AG10803 (cell line): ENCODE data around the gene PACSIN1.

Experiments
- DNase-seq: peaks from one replicate; pipeline ENCODE4 v3.0.0; 2010; ENCODE audit warnings: low read depth
- H3K4me3 ChIP-seq: 2 replicates; pipeline ENCODE4 v1.5.1; 2011; ENCODE audit warnings: mild to moderate bottlenecking, low read length, control low read depth
- TF ChIP-seq, protein P1 (sequence below): conservative IDR thresholded peaks from 2 replicates; pipeline ENCODE4 v1.5.1; 2011; ENCODE audit warnings: mild to moderate bottlenecking, low read length, control low read depth, inconsistent platforms

PACSIN1 gene

DNA sequence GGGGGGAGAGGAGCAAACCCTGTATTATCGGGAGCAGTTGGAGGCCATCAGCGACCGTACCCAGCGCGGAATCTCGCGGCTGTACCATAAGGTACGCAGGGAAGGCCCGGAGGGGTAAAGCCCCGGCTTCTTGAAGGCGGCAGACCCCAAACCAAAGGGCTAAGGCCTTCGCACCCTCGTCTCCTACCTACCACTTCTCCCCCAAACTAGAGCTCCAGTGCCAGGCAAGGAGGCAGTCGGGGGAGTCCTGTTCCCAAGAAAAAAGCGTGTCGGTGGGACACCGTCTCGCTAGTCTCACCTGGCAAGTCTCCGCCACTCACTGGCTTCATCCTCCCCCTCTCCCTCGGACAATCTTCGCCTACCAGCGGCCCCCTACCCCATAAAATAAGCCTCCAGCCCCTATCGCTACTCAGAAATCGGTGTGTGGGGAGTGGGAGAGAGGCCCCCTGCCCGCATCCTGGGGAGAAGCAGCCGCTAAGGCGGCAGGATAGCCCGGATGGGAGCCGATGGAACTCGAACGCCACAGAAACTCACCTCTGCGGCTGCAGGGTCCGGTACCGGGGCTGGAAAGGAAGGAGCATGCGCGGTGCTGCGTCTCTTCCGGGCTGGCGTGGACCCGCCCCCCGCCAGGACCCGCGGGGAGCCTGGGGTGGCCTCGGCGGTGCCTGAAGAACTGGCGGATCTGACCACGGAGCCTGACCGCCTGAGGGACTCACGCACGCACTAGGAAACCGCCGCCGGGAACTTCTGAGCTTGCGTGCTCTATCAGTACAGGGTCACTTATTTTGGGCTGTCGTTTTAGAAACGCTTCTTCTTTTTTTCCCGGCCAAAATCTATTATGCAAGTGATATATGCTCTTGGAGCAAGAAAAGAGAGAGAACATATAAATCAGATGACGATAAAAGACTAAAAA lies 40.1 kb upstream of the PACSIN1 start, which contains the start of gene RPS10:
Gene RPS10 (minus strand): TSS at position 572 of the 913 bp plus-strand sequence. CDS start 848 bp downstream, outside the sequence.
- TF ChIP-seq, protein P1, sequence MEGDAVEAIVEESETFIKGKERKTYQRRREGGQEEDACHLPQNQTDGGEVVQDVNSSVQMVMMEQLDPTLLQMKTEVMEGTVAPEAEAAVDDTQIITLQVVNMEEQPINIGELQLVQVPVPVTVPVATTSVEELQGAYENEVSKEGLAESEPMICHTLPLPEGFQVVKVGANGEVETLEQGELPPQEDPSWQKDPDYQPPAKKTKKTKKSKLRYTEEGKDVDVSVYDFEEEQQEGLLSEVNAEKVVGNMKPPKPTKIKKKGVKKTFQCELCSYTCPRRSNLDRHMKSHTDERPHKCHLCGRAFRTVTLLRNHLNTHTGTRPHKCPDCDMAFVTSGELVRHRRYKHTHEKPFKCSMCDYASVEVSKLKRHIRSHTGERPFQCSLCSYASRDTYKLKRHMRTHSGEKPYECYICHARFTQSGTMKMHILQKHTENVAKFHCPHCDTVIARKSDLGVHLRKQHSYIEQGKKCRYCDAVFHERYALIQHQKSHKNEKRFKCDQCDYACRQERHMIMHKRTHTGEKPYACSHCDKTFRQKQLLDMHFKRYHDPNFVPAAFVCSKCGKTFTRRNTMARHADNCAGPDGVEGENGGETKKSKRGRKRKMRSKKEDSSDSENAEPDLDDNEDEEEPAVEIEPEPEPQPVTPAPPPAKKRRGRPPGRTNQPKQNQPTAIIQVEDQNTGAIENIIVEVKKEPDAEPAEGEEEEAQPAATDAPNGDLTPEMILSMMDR: no peak
- DNase-seq: peak; percentile 90
- peak within 1 kb of the TSS; percentile 99 for H3K4me3 ChIP-seq

DNA sequence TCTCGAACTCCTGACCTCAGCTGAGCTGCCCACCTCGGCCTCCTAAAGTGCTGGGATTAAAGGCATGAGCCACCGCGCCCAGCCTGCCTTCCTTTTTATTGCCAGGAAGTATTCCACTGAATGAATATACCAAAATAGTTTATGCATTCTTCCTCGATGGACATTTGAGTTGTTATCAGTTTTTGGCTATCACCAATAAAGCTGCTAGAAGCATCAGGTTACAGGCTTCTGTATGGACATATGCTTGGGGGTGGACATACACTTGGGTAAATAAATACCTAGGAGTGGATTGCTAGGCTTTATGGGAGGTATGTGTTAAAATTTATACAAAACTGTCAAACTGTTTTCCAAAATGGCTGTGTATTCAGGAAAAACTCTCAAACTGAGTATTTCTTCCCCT lies 30.0 kb upstream of the PACSIN1 start:
- TF ChIP-seq, protein P1: no peak
- DNase-seq: no peak
- no peak overlapping the region for H3K4me3 ChIP-seq

DNA sequence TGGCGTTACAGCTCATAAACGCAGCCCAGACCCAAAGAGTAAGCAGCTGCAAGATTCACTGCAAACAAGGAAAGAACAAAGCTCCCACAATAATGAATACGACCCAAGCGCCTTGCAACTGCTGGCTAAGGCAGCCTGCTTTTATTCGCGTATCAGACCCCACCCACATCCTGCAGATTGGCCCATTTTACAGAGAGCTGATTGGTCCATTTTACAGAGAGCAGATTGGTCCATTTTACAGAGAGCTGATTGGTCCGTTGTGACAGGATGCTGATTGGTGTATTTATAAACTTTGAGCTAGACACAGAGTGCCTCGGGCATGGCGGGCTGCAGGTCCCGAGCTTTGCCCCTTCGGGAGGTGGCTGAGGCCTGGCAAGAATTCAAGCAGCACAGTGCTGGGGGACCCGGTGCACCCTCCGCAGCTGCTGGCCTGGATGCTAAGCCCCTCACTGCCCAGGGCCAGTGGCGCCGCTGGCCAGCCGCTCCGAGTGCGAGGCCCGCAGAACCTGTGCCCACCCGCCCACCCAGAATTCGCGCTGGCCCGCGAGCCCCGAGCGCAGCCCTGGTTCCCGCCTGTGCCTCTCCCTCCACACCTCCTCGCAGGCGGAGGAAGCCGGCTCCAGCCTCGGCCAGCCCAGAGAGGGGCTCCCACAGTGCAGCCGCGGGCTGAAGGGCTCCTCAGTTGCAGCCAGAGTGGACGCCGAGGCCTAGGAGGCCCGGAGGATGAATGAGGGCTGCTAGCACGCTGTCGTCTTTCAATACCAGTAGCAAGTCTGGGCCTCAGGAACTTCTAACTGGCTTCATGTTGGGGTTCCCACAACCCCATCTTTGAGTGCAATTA lies 28.9 kb upstream of the PACSIN1 start:
- TF ChIP-seq, protein P1: no peak
- no peak for DNase-seq

DNA sequence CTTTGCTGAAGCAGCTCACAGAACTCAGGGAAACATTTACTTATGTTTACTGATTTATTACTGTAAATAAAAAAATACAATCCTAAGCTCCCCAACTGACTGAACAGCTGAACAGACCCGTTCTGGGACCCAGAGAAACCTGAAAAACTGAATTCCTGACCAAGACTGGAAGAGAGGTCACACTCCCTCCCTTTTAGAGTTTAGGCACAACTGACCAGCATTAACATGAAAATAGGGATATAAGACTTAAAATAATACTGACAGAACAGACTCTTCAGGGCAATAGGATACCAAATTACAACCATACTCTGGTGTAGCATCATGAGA lies 28.3 kb upstream of the PACSIN1 start:
- TF ChIP-seq, protein P1: no peak
- H3K4me3 ChIP-seq: no peak overlapping the region
- no peak for DNase-seq

More for the DNA sequence above, 28.9 kb upstream of the PACSIN1 start:
- no peak overlapping the region for H3K4me3 ChIP-seq

DNA sequence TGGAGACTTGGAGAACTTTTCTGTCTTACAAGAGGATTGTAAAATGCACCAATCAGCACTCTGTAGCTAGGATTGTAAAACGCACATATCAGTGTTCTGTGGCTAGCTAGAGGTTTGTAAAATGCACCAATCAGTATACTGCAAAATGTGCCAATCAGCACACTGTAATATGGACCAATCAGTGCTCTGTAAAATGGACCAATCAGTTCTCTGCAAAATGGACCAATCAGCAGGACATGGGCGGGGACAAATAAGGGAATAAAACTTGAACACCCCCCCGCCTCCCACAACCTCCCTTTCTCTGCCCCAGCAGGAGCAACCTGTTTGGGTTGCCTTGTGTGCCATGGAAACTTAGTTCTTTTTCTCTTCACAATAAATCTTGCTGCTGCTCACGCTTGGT lies 27.2 kb upstream of the PACSIN1 start:
- DNase-seq: no peak
- TF ChIP-seq, protein P1: no peak
- H3K4me3 ChIP-seq: no peak overlapping the region

DNA sequence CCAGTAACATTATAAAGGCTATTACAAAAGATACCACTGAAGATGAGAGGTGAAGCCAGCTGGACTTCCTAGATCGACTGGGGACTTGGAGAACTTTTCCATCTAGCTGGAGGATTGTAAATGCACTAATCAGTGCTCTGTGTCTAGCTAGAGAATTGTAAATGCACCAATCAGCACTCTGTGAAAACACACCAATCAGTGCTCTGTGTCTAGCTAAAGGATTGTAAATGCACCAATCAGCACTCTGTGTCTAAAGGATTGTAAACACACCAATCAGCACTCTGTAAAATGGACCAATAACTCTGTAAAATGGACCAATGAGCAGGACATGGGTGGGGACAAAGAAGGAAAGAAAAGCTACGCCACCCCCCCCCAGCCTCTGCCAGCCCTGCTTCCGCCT lies 26.4 kb upstream of the PACSIN1 start:
- no peak overlapping the region for H3K4me3 ChIP-seq
- TF ChIP-seq, protein P1: no peak
- DNase-seq: no peak
